A549 (cell line): Measurements from ENCODE around the gene C1QTNF3.

Source experiments
- BHLHE40 ChIP-seq: IDR thresholded peaks from 2 replicates; pipeline ENCODE4 v1.6.1; 2012; ENCODE audit warnings: low read depth, low read length, inconsistent platforms
- CBX2 ChIP-seq: fragments of 200-600 bp; sonication (generic); IDR thresholded peaks from 2 replicates; pipeline ENCODE4 v1.6.1; 2016; ENCODE audit warnings: low read depth, mild to moderate bottlenecking, borderline replicate concordance
- CEBPB ChIP-seq, 2 experiments: fragments of >200 bp in 1 of 2; sonication (Bioruptor Twin) in 1 of 2; formaldehyde crosslinking in 1 of 2; IDR thresholded peaks; 2 replicates each; pipeline ENCODE4 v1.6.1; 2012 to 2016
- ESRRA ChIP-seq: fragments of 150-350 bp; IDR thresholded peaks from 2 replicates; pipeline ENCODE4 v1.6.1; 2014; ENCODE audit warnings: mild to moderate bottlenecking, low read length, borderline replicate concordance
- JUN ChIP-seq, 2 experiments: fragments of >200 bp; sonication (Bioruptor Twin); formaldehyde crosslinking; IDR thresholded peaks; 2 replicates in 1 of 2; 3 replicates in 1 of 2; pipeline ENCODE4 v1.6.1; 2016 to 2017
- MAFK ChIP-seq: fragments of 450-650 bp; IDR thresholded peaks from 2 replicates; pipeline ENCODE4 v1.6.1; 2014; ENCODE audit not compliant: partially characterized antibody
- POLR2A ChIP-seq: IDR thresholded peaks from 2 replicates; pipeline ENCODE4 v1.6.1; 2012; ENCODE audit warnings: mild to moderate bottlenecking, low read length

GRCh38 chr5:34034534-34035327 lies 8.3 kb downstream of the C1QTNF3 start:
- no peak for TF ChIP-seq JUN (IDR thresholded peaks at IDR 0.05)
- no peak for TF ChIP-seq BHLHE40
- no peak for TF ChIP-seq CBX2
- no peak for TF ChIP-seq ESRRA
- no peak for TF ChIP-seq POLR2A
- no peak for TF ChIP-seq MAFK
- TF ChIP-seq CEBPB (IDR thresholded peaks at IDR 0.05) = no peak
